Amniotic epithelial cell (primary cell): ENCODE measurements around the gene HPCAL1.
A peak's percentile ranks its signal among the peaks of the same experiment; 100 is the strongest.

Source experiments
- DNase-seq: peaks from one replicate; pipeline ENCODE4 v3.0.0-alpha.2; 2010; ENCODE audit warnings: low read depth

The HPCAL1 gene

GRCh38 chr2:10389573-10389972, 86.9 kb downstream of the HPCAL1 start:
- no peak for DNase-seq

DNA sequence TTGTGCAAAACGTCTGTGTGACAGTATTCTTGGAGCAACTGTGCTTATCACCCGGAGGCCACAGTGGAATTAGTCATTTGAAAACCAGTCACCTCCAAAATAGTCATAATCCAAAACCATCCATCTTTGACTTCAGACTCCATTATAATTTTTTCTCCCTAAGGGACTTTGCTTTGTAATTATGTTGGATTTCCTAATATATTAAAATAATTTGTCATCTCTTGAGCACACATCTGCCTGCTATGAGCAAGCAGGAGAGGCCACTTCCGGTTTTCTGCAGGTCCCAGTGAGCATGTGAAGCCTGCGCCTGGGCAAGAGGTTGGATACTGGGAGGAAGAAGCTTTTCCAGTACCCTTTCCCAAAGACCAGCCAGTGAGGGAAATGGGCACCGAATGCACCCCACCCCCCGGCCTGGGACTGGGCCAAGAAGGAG, 87.7 kb downstream of the HPCAL1 start:
- no peak for DNase-seq

GRCh38 chr2:10392100-10392499, 89.4 kb downstream of the HPCAL1 start:
- DNase-seq = no peak

DNA sequence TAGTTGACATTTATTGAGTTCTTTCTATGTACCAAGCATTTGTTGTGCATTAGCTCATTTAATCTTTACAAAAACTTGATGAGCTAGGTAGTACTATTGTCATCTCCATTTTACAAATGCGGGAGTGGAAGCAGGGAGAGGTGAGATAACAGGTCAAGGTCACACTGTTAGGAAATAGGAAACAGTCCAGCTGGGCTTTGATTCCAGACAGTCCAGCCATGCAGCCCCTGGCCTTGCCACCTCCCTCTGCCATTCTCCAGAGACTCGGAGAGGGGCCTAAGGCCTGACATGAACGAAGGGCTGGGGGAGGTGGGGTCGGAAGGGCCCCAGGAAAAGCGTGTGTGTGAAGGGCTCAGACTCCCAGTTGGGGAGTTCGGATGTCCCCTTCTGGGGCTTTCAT, 89.8 kb downstream of the HPCAL1 start:
- no peak for DNase-seq

- DNase-seq = no peak
These were observed 90.4 kb downstream of the HPCAL1 start for GRCh38 chr2:10392951-10393639.

- no peak for DNase-seq
These were observed 90.9 kb downstream of the HPCAL1 start for GRCh38 chr2:10393640-10393982.

DNA sequence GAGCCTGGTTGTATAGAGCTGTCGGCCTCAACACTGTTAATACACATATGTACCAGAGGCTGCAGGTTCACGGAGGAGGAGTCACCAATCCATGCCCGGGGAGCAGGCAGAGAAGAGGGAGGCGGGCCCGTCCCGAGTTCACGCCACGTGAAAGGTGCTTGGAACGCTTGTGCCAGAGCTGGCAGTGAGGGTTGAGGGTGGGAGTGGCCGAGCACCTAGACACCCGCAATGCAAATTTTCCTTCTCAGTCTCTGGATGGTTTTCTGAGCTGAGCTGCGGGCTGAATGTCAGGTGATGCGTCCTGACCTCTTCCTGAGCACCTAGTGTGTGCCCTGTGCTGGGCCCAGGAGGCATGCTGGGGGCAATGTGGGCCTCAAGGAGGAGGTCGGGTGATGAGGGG, 93.2 kb downstream of the HPCAL1 start:
- no peak for DNase-seq

DNA sequence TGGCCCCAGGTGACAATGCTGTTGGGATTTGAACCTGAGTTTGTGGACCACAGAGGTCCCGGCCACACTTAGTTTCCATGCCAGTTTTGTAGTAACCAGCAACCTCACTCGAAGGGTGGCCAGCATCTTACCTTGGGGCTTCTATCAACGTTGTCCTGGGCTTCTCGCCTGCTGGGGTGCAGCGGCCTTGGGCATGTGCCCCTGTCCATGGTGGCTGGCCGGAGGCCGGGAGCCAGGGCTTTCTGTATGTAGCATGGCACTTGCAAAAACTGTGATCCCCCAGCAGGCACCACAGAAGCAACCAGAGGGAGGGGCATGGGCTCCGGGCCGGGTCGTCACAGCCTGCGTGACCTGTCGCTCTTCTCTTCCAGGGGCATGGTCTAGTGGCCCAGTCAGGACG, 93.8 kb downstream of the HPCAL1 start:
- DNase-seq = no peak

- no peak for DNase-seq
These were observed 94.7 kb downstream of the HPCAL1 start for GRCh38 chr2:10397297-10397875.

- DNase-seq = no peak
These were observed 95.2 kb downstream of the HPCAL1 start for GRCh38 chr2:10397878-10398277.

GRCh38 chr2:10398496-10398895, 95.8 kb downstream of the HPCAL1 start:
- no peak for DNase-seq

DNA sequence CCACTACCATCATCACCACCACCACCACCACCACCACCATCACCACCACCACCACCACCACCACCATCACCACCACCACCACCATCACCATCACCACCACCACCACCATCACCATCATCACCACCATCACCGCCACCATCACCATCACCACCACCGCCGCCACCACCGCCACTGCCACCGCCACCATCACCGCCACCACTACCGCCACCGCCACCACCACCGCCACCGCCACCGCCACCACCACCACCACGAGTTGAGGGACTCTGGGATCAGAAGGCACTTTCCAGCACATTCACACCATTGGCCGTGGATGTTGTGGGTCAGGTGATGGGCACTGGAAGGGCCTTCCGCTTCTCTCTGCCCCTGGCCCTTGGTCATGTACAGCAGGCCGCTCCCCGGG, 96.7 kb downstream of the HPCAL1 start:
- no peak for DNase-seq

DNA sequence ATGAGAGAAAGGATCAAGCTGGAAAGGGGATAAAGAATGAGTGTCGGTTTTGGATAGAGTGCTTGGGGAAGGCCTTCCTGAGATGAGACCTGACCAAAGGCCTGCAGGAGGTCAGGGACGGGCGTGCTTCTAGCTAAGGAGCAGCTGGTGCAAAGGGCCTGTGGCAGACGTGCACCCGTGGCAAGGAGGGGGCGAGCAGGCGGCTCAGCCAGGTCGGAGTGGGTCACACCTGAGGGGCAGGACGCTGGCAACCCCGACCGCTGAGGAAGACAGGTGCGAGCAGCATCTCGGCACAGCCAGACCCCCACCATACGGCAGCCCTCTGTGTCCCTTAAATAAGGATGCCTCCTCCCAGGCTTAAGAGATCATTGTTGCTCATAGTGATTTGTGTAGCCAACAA, 97.3 kb downstream of the HPCAL1 start:
- DNase-seq = no peak

GRCh38 chr2:10400568-10400977, 97.9 kb downstream of the HPCAL1 start:
- DNase-seq = no peak

- no peak for DNase-seq
These were observed 98.6 kb downstream of the HPCAL1 start for GRCh38 chr2:10400978-10401951.

- no peak for DNase-seq
These were observed 99.4 kb downstream of the HPCAL1 start for GRCh38 chr2:10402062-10402585.

DNA sequence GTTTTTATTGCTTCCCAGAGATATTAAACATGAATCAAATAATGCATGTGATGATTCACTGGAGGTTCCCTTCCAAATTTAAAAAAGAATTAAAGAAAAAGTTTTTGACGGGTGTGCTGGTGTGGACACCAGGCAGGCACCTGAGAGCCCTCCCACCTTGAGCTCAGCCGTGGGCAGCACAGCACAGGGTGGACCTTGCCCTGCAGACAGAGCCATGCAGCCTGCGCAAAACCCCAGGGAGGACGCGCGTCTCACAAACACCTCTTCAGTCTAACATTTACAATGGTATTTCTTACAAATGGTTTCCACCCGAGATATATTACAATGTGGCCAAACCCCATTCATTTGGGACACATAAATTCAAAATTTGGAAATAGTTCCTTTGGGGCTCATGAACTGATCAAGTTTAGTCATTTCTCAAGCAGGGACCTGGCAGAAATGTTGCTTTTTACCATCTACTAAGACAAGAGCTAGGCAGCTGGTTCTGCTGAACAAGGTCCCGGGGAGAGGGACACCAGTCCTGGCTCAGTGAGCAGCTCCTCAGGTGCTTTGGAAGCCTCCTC, 100.0 kb downstream of the HPCAL1 start:
- DNase-seq = no peak

GRCh38 chr2:10404324-10405143, 101.8 kb downstream of the HPCAL1 start:
- DNase-seq = no peak

DNA sequence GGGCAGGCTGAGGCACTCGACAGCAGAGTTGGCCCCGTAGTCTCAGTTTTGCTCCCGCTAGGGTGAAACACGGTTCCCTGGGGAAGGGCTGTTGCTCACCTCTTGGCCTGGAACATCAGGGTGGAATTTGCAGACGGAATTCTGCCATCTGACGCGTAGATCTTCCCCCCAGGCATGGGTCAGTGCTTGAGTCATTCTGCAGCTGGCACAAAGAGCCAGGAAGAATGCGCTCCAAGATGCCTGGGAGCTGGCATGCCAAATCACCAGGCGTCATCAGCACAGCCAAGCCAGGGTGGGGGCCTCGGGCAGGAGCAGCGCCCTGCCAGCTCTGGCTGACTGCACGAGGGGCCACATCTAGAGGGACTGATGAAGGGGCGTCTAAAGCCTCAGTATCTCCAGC, 102.7 kb downstream of the HPCAL1 start:
- DNase-seq = peak; percentile 77

DNA sequence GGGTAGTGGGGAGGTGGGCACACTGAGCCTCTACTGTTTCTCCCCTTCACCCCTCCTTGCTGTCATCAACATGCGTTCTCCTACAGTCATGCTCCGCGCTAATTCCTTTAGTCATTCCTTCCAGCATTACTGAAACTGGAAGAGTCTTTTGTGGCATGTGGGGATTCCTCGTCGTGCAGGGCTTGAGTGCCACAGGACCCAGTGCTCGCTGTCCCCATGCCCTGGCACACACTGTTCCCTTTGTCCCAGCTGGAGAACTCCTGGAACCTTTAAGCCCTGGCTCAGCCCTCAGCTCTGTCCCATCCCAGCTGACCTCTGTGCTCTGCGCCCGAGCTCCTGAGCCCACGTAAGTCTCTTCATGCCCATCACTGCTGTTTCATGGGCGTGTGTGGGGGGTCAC, 103.3 kb downstream of the HPCAL1 start:
- no peak for DNase-seq

- no peak for DNase-seq
These were observed 103.9 kb downstream of the HPCAL1 start for GRCh38 chr2:10406491-10407188.
